Hepatocyte (in vitro differentiated cells): ENCODE results near the gene C19orf44. TPM values are rescaled to one million over a fixed set of nuclear protein-coding genes. Genes with fewer than 3 reads are reported as not detected.

ENCODE experiments used
- DNase-seq: peaks from one replicate; pipeline ENCODE4 v3.0.0-alpha.2; 2016; ENCODE audit warnings: low spot score
- H2AFZ ChIP-seq: fragments of 200-600 bp; sonication (generic); 2 replicates; pipeline ENCODE4 v1.6.0; 2016; ENCODE audit warnings: antibody characterized with exemption, mild to moderate bottlenecking
- H3K27ac ChIP-seq: fragments of 200-600 bp; sonication (generic); 2 replicates; pipeline ENCODE4 v1.5.1; 2016; ENCODE audit warnings: mild to moderate bottlenecking
- H3K27me3 ChIP-seq: fragments of 200-600 bp; sonication (generic); 2 replicates; pipeline ENCODE4 v1.6.1; 2016
- H3K36me3 ChIP-seq: fragments of 200-600 bp; sonication (generic); replicated peaks from 2 replicates; pipeline ENCODE4 v1.5.1; 2016; ENCODE audit warnings: low read depth; ENCODE audit not compliant: insufficient read depth
- H3K4me1 ChIP-seq: fragments of 200-600 bp; sonication (generic); 2 replicates; pipeline ENCODE4 v1.5.1; 2016; ENCODE audit warnings: mild to moderate bottlenecking, moderate library complexity; ENCODE audit not compliant: insufficient read depth
- H3K4me2 ChIP-seq: fragments of 200-600 bp; sonication (generic); 2 replicates; pipeline ENCODE4 v1.6.0; 2016
- H3K4me3 ChIP-seq: fragments of 200-600 bp; sonication (generic); 2 replicates; pipeline ENCODE4 v1.5.1; 2016; ENCODE audit warnings: mild to moderate bottlenecking
- H3K79me2 ChIP-seq: fragments of 200-600 bp; sonication (generic); 2 replicates; pipeline ENCODE4 v1.6.0; 2017; ENCODE audit warnings: mild to moderate bottlenecking
- H3K9me2 ChIP-seq: fragments of 200-600 bp; sonication (generic); replicated peaks from 2 replicates; pipeline ENCODE4 v1.6.0; 2017; ENCODE audit warnings: mild to moderate bottlenecking; ENCODE audit not compliant: insufficient read depth
- H3K9me3 ChIP-seq: fragments of 200-600 bp; sonication (generic); 2 replicates; pipeline ENCODE4 v1.5.1; 2016; ENCODE audit warnings: low read depth, mild to moderate bottlenecking
- H4K20me1 ChIP-seq: fragments of 200-600 bp; sonication (generic); 2 replicates; pipeline ENCODE4 v1.6.0; 2016; ENCODE audit warnings: mild to moderate bottlenecking; ENCODE audit not compliant: insufficient read depth, poor library complexity, severe bottlenecking
- CTCF ChIP-seq: fragments of 200-600 bp; sonication (generic); IDR thresholded peaks from 2 replicates; pipeline ENCODE4 v1.5.1; 2016; ENCODE audit warnings: antibody characterized with exemption, mild to moderate bottlenecking; ENCODE audit not compliant: poor library complexity
- EZH2 ChIP-seq: fragments of 200-600 bp; sonication (generic); IDR thresholded peaks from 2 replicates; pipeline ENCODE4 v1.6.1; 2016; ENCODE audit warnings: antibody characterized with exemption, mild to moderate bottlenecking, borderline replicate concordance
- EZH2phosphoT487 ChIP-seq: fragments of 200-600 bp; sonication (generic); IDR thresholded peaks from one replicate; pipeline ENCODE4 v1.6.1; 2018; ENCODE audit warnings: antibody characterized with exemption, mild to moderate bottlenecking, low read depth, moderate library complexity; ENCODE audit not compliant: unreplicated experiment, severe bottlenecking
- WGBS: methylation state at CpG from one replicate; pipeline ENCODE4 v1.1.6; 2016; ENCODE audit warnings: low lambda C conversion rate; ENCODE audit errors: missing lambda C conversion rate; 5-methylcytosine and 5-hydroxymethylcytosine counted together
- polyA plus RNA-seq: library from polyadenylated mRNA; unstranded; fragments of >200 nt; fragmentation: Nextera tagmentation; extraction: Ambion mirVana; gene quantifications from 2 replicates; pipeline ENCODE4 v1.2.1, GENCODE V29; 2016
- total RNA-seq: library from RNA; depleted of rRNA; stranded (reverse); fragments of >200 nt; gene quantifications from 2 replicates; pipeline ENCODE4 v1.2.3, GENCODE V29; 2014

C19orf44 gene
- total and polyA plus RNA-seq, 2 experiments from 2014 or later, result 2.9 to 3.0 TPM

- TF ChIP-seq EZH2 (no peak), EZH2phosphoT487 (no peak), CTCF (no peak)
- WGBS, result 97% methylated on average over 39 of the region's 43 CpGs
- Histone ChIP-seq H4K20me1 (peaks cover under 1% of the 10 kb centered on the region), H3K79me2 (peaks cover under 1% of the 10 kb centered on the region), H3K9me2 (no peaks in the 10 kb centered on the region), H3K27ac (no peak overlapping the region), H3K4me3 (no peak overlapping the region), H3K36me3 (no peaks in the 10 kb centered on the region), H3K4me2 (no peak overlapping the region), H3K27me3 (no peaks in the 10 kb centered on the region), H3K4me1 (no peaks in the 10 kb centered on the region), H3K9me3 (no peaks in the 10 kb centered on the region), H2AFZ (no peak overlapping the region)
- DNase-seq, result no peak
Measured at GRCh38 chr19:16530540-16531379, 34.6 kb downstream of the C19orf44 start.

GRCh38 chr19:16531380-16531669, 35.1 kb downstream of the C19orf44 start:
- peaks cover 6% of the 10 kb centered on the region for H3K79me2 ChIP-seq
- TF ChIP-seq EZH2 (no peak), CTCF (no peak), EZH2phosphoT487 (no peak)
- H3K27ac ChIP-seq, result no peak overlapping the region
- H3K9me3 ChIP-seq, result no peaks in the 10 kb centered on the region
- 100% methylated on average over 12 of the region's 12 CpGs for WGBS
- H3K27me3 ChIP-seq, result no peaks in the 10 kb centered on the region
- H3K9me2 ChIP-seq, result no peaks in the 10 kb centered on the region
- no peak overlapping the region for H3K4me3 ChIP-seq
- H4K20me1 ChIP-seq, result peaks cover 7% of the 10 kb centered on the region
- no peaks in the 10 kb centered on the region for H3K4me1 ChIP-seq
- H3K36me3 ChIP-seq, result no peaks in the 10 kb centered on the region
- H3K4me2 ChIP-seq, result no peak overlapping the region
- no peak for DNase-seq
- no peak overlapping the region for H2AFZ ChIP-seq

GRCh38 chr19:16532440-16533234, 36.4 kb downstream of the C19orf44 start:
- Histone ChIP-seq H4K20me1 (peaks cover 16% of the 10 kb centered on the region), H3K4me3 (no peak overlapping the region), H3K4me1 (no peaks in the 10 kb centered on the region), H3K4me2 (no peak overlapping the region), H3K27ac (no peak overlapping the region), H3K79me2 (peaks cover 20% of the 10 kb centered on the region), H3K9me2 (no peaks in the 10 kb centered on the region), H2AFZ (no peak overlapping the region), H3K27me3 (no peaks in the 10 kb centered on the region), H3K9me3 (no peaks in the 10 kb centered on the region), H3K36me3 (no peaks in the 10 kb centered on the region)
- WGBS, result 94% methylated on average over 46 of the region's 47 CpGs
- TF ChIP-seq EZH2phosphoT487, result no peak
- no peak for TF ChIP-seq CTCF
- no peak for TF ChIP-seq EZH2
- DNase-seq, result no peak
